Measurements from ENCODE around the gene FAM136A. TPM values are rescaled to one million over a fixed set of nuclear protein-coding genes. Genes with fewer than 3 reads are reported as not detected.
A peak's percentile ranks its signal among the peaks of the same experiment; 100 is the strongest.

The FAM136A gene
- total and polyA plus RNA-seq, 10 of the 15 experiments (the other 5 are each of a cell fraction or from before 2014, with no cell fraction given) = 69.3 to 173 (median 107) TPM

- TF ChIP-seq E4F1 (IDR thresholded peaks at IDR 0.05; ENCODE audit: borderline replicate concordance, partially characterized antibody) = peak; percentile 5
- peak; percentile 65; the same call in 1 of the 2 replicates for TF ChIP-seq ZNF592 (IDR thresholded peaks at IDR 0.05)
- no peak for TF ChIP-seq ZNF274 (IDR thresholded peaks at IDR 0.05; ENCODE audit: insufficient read depth, insufficient read length)
- no peak for TF ChIP-seq SPI1 (IDR thresholded peaks at IDR 0.05; ENCODE audit: borderline replicate concordance, insufficient read depth, low read depth, low read length)
- TF ChIP-seq RAD51 (IDR thresholded peaks at IDR 0.05) = no peak
- TF ChIP-seq RCOR1 (conservative IDR thresholded peaks at IDR 0.05; ENCODE audit: low read depth, low read length) = no peak
- peak; percentile 38; the same call in 1 of the 2 replicates for TF ChIP-seq RB1 (IDR thresholded peaks at IDR 0.05; ENCODE audit: borderline replicate concordance)
- TF ChIP-seq KAT2A (conservative IDR thresholded peaks at IDR 0.05; ENCODE audit: control insufficient read depth, low read depth, low read length) = no peak
- no peak for TF ChIP-seq MEF2A (IDR thresholded peaks at IDR 0.05; ENCODE audit: insufficient read depth, low read depth, low read length)
- no peak for TF ChIP-seq SREBF1 (IDR thresholded peaks at IDR 0.05; ENCODE audit: low read length)
- no peak for TF ChIP-seq ZSCAN29 (IDR thresholded peaks at IDR 0.05)
- no peak for TF ChIP-seq E2F8 (IDR thresholded peaks at IDR 0.05; ENCODE audit: low read depth, partially characterized antibody)
- TF ChIP-seq NFYA (IDR thresholded peaks at IDR 0.05; ENCODE audit: borderline replicate concordance, low read depth, low read length) = no peak
- no peak for TF ChIP-seq ZNF622 (IDR thresholded peaks at IDR 0.05)
- no peak for TF ChIP-seq ATF3 (IDR thresholded peaks at IDR 0.05; ENCODE audit: borderline replicate concordance, extremely low read depth, low read depth, low read length)
- TF ChIP-seq HDGF (IDR thresholded peaks at IDR 0.05) = peak; percentile 67; the same call in 1 of the 2 replicates
- no peak for TF ChIP-seq CHD2 (IDR thresholded peaks at IDR 0.05; ENCODE audit: borderline replicate concordance, low read depth, low read length)
- TF ChIP-seq MTA3 (IDR thresholded peaks at IDR 0.05; ENCODE audit: borderline replicate concordance, low read length) = no peak
- peak; percentile 45; the same call in 1 of the 2 replicates for TF ChIP-seq MAX (IDR thresholded peaks at IDR 0.05; ENCODE audit: low read depth, low read length)
Observed at GRCh38 chr2:70301344-70302194, at the start of gene FAM136A (continued).
